H7 (cell line): ENCODE results near the gene ADPRM. TPM values are rescaled to one million over a fixed set of nuclear protein-coding genes. Genes with fewer than 3 reads are reported as not detected.

Experiments
- DNase-seq: peaks from one replicate; pipeline ENCODE4 v3.0.0; 2012
- H3K27me3 ChIP-seq: 2 replicates; pipeline ENCODE4 v1.6.0; 2011; ENCODE audit warnings: mild to moderate bottlenecking, low read length; ENCODE audit not compliant: control insufficient read depth, insufficient read depth
- H3K36me3 ChIP-seq: replicated peaks from 2 replicates; pipeline ENCODE4 v1.5.1; 2011; ENCODE audit warnings: low read length; ENCODE audit not compliant: control insufficient read depth, insufficient read depth
- H3K4me3 ChIP-seq: 2 replicates; pipeline ENCODE4 v1.5.1; 2011; ENCODE audit warnings: low read depth, mild to moderate bottlenecking, control low read depth, low read length, moderate library complexity; ENCODE audit not compliant: insufficient read depth
- total RNA-seq: library from RNA; depleted of rRNA; stranded (reverse); fragments of >200 nt; shearing (Covaris generic); gene quantifications from 2 replicates; pipeline ENCODE4 v1.2.3, GENCODE V29; 2014

The ADPRM gene
- total RNA-seq, 1 experiment from 2014 or later: 7.9 TPM

DNA sequence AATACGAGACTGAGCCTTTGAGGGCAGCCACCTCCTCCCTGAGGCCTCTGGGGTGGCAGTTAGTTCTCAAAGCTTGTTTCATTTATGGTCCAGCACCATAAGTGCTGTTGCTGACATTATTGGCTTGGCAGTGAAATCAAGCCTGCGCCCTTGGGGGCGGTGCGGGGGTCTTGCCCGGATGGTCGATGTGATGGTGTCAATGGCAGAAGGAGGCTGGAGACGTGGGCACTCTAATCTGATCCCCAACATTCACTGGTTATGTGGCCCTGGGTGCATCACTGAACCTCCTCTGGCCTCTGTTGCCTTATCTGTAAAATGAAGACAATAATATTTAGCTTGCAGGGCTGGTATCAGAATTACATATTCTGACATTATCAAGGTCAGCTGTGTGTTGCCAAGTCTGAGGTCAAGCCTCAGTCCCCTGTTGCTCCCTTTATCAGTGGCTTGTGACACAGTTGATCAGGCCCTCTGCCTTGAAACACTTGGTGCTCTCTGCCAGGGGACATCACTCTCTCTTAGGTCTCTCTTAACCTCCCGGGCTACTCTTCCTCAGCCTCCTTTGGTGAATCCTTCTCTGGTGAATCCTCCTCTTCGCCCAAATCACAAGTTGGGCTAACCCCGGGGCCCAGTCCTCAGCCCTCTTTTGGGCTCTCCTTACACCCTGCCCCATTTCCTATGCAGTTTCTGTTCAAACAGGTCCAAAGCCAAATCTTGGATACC is 44.2 kb downstream of the ADPRM start:
- DNase-seq: no peak
- H3K4me3 ChIP-seq: no peak overlapping the region
- H3K36me3 ChIP-seq: no peaks in the 10 kb centered on the region
- no peaks in the 10 kb centered on the region for H3K27me3 ChIP-seq

GRCh38 chr17:10742431-10742830 is 45.0 kb downstream of the ADPRM start:
- no peak overlapping the region for H3K4me3 ChIP-seq
- DNase-seq: no peak
- H3K36me3 ChIP-seq: no peaks in the 10 kb centered on the region

GRCh38 chr17:10743316-10744009 is 46.1 kb downstream of the ADPRM start:
- no peak for DNase-seq
- no peaks in the 10 kb centered on the region for H3K36me3 ChIP-seq
- H3K4me3 ChIP-seq: no peak overlapping the region
- no peaks in the 10 kb centered on the region for H3K27me3 ChIP-seq

More at GRCh38 chr17:10742431-10742830, 45.0 kb downstream of the ADPRM start:
- no peaks in the 10 kb centered on the region for H3K27me3 ChIP-seq

GRCh38 chr17:10744501-10745000 is 47.2 kb downstream of the ADPRM start:
- Histone ChIP-seq H3K4me3 (no peak overlapping the region), H3K36me3 (no peaks in the 10 kb centered on the region), H3K27me3 (no peaks in the 10 kb centered on the region)
- DNase-seq: no peak

DNA sequence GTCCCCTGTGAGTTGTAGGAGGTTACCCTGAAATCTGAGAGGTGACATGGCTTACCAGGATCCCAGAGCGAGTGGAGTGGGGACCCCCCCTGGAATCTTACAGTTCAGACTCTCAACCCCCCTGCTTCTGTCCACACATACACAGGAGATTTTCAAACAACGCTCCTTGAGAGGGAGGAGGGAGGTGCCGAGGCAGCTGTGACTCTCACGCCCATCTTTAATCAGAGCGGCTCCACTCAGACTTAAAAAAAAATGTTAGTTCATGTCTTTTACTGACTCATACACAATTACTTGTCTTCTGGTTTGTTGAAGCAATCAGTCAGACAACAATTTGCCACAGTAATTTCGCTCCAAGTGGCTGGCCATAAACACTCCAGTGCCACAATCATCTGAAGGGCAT is 47.8 kb downstream of the ADPRM start:
- no peak for DNase-seq

DNA sequence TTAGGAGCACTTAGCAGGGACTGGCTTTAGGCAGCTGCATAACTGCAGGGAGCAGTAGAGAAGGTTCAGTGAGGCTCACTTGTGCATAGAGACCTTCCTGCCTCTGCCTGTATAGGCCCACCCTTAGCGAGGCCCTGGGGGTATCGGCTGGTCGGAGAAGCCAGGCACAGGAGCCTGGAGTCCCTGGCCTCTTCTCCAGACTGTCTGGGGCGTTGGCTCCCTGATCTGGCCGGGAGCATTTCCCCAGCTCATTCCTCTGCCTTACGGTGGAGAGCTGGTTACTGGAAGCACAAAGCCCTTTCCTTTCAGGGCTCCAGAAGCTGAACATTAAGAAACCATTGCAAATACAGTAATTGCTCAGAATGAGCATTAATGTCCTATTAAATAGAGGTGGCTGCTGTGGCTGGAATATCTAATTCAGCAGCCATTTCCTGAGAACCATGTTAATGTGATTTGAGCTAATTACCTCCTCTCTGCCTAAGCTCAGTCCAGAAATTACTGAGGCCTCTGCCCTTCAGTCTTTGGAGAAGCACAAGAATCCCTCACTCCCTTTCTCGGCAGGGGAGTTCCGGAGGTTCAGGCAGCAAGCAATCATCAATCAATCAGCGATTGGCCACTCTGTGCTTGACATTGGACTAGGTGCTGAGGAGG is 51.3 kb downstream of the ADPRM start:
- Histone ChIP-seq H3K4me3 (no peak overlapping the region), H3K36me3 (no peaks in the 10 kb centered on the region), H3K27me3 (no peaks in the 10 kb centered on the region)
- DNase-seq: no peak

More for the DNA sequence above, 47.8 kb downstream of the ADPRM start:
- H3K27me3 ChIP-seq: no peaks in the 10 kb centered on the region
- H3K4me3 ChIP-seq: no peak overlapping the region
- H3K36me3 ChIP-seq: no peaks in the 10 kb centered on the region

DNA sequence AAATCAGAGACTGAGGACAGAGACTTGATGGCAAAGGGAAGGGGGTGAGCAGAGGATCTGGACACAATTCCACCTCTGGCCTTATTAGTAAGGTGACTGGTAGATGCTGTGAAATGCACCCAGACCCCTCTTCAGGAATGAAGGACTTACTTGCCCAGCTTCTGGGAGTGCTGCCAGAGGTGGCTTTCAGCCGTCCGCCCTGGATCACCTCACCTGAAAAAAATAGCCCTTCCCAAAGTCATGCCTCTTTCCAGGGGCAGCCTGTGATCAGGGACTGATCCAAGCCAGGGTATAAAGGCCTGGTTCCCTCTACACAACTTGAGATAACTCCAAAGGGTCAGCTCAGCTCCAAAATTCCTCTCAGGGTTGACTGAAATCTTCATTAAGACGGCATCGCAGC is 52.8 kb downstream of the ADPRM start:
- H3K36me3 ChIP-seq: no peaks in the 10 kb centered on the region
- H3K4me3 ChIP-seq: no peak overlapping the region
- no peak for DNase-seq
- no peaks in the 10 kb centered on the region for H3K27me3 ChIP-seq

GRCh38 chr17:10751563-10751962 is 54.2 kb downstream of the ADPRM start:
- H3K4me3 ChIP-seq: no peak overlapping the region
- no peak for DNase-seq
- no peaks in the 10 kb centered on the region for H3K27me3 ChIP-seq
- H3K36me3 ChIP-seq: no peaks in the 10 kb centered on the region

DNA sequence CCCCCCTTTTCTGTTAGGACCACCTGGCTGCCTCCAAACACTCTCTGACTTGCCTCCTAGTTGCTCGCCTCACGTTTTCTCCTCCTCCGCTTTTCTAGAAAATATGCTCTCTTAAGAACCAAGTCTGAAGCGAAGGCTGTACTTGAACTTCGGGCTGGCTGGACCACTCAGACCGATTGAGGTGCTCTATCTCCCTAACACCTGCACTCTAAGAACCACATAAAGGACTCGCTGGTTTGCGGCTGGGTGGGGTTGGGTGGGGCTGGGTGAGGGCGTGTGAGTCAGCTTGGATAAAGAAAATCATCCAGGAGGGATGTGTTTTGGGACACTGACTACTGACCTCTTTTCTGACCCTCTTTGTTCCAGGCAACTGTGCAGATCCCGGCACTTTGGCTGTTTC is 55.3 kb downstream of the ADPRM start:
- Histone ChIP-seq H3K4me3 (no peak overlapping the region), H3K27me3 (no peaks in the 10 kb centered on the region), H3K36me3 (no peaks in the 10 kb centered on the region)
- DNase-seq: no peak

- H3K4me3 ChIP-seq: no peak overlapping the region
- no peaks in the 10 kb centered on the region for H3K36me3 ChIP-seq
- no peaks in the 10 kb centered on the region for H3K27me3 ChIP-seq
- DNase-seq: peak; percentile 69
Observed at GRCh38 chr17:10754109-10754508, 56.7 kb downstream of the ADPRM start.

GRCh38 chr17:10754861-10755591 is 57.6 kb downstream of the ADPRM start:
- DNase-seq: peak; percentile 62
- Histone ChIP-seq H3K27me3 (no peaks in the 10 kb centered on the region), H3K36me3 (no peaks in the 10 kb centered on the region), H3K4me3 (peak overlapping the region; percentile 29)

- DNase-seq: no peak
- Histone ChIP-seq H3K36me3 (no peaks in the 10 kb centered on the region), H3K27me3 (no peaks in the 10 kb centered on the region), H3K4me3 (peak overlapping the region; percentile 29; the same call in 1 of the 2 replicates)
Observed at GRCh38 chr17:10755592-10756127, 58.3 kb downstream of the ADPRM start.

DNA sequence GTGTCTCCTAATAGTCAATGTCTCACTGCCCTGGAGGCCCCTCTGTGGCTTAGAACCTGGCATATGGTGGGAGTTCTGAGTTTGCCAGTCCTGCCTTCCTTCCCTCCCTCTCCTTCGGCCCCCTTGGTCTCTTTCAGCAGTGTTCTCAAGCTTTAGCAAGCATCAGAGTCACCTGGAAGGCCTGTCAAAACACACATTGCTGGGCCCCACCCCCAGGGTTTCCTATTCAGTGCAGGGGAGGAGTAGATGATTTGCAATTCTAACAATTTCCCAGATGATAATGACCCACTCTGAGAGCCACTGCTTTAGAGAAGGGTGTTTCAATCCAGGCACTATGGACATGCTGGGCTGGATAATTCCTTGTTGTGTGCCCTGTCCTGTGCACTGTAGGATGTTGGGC is 58.8 kb downstream of the ADPRM start:
- no peak overlapping the region for H3K4me3 ChIP-seq
- H3K27me3 ChIP-seq: no peaks in the 10 kb centered on the region
- DNase-seq: no peak
- no peaks in the 10 kb centered on the region for H3K36me3 ChIP-seq

DNA sequence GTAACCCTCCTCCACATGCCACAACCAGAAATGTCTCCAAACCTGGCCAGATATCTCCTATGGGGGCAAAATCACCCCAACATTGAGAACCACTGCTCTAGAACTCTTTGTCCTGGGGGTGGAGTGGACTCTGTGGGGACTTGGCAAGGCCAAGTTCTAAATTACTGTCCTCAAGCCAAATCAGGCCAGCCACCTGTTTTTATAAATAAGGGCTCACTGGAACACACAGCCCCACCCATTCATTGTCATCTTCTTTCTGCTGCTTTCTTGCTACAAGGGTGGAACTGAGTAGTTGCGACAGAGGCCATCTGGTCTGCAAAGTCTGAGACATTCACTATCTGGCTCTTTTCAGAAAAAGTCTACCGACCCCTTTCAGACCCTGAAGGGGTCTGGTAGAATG is 59.2 kb downstream of the ADPRM start:
- Histone ChIP-seq H3K27me3 (no peaks in the 10 kb centered on the region), H3K4me3 (no peak overlapping the region), H3K36me3 (no peaks in the 10 kb centered on the region)
- DNase-seq: no peak
